Bronchial epithelial cell (primary cell): ENCODE data around the gene RIMS4. TPM values are rescaled to one million over a fixed set of nuclear protein-coding genes. Genes with fewer than 3 reads are reported as not detected.
A peak's percentile ranks its signal among the peaks of the same experiment; 100 is the strongest.

Source experiments
- DNase-seq: peaks from one replicate; pipeline ENCODE4 v3.0.0-alpha.2; 2010; ENCODE audit warnings: low read depth
- FAIRE-seq: peaks from 2 replicates; lab custom pipeline; 2011; peaks lifted over from hg19 to GRCh38; lab: Jason Lieb, UNC
- H3K27me3 ChIP-seq: 2 replicates; pipeline ENCODE4 v1.5.1; 2011; ENCODE audit warnings: low read length; ENCODE audit not compliant: control insufficient read depth, insufficient read depth
- H3K36me3 ChIP-seq: 2 replicates; pipeline ENCODE4 v1.5.1; 2011; ENCODE audit warnings: low read length; ENCODE audit not compliant: control insufficient read depth, insufficient read depth
- H3K4me3 ChIP-seq: 2 replicates; pipeline ENCODE4 v1.5.1; 2011; ENCODE audit warnings: mild to moderate bottlenecking, low read depth, low read length, control low read depth
- CTCF ChIP-seq: IDR thresholded peaks from 2 replicates; pipeline ENCODE4 v1.5.1; 2011; ENCODE audit warnings: mild to moderate bottlenecking, moderate library complexity, low read length, control low read depth, inconsistent platforms; ENCODE audit not compliant: insufficient read depth, severe bottlenecking
- total RNA-seq: library from RNA; depleted of rRNA; stranded (reverse); fragments of >200 nt; gene quantifications from 2 replicates; pipeline ENCODE4 v1.2.1, GENCODE V29; 2014

RIMS4 gene
- total RNA-seq, 1 donor from 2014 or later = not detected

- Histone ChIP-seq H3K36me3 (no peaks in the 10 kb centered on the region), H3K27me3 (peaks cover 23% of the 10 kb centered on the region), H3K4me3 (no peak overlapping the region)
- TF ChIP-seq CTCF = no peak
- FAIRE-seq (no peak), DNase-seq (no peak)
These were observed 54.2 kb downstream of the RIMS4 start for GRCh38 chr20:44756011-44756688.

GRCh38 chr20:44754554-44754953 lies 55.8 kb downstream of the RIMS4 start:
- Histone ChIP-seq H3K36me3 (no peaks in the 10 kb centered on the region), H3K27me3 (peaks cover 26% of the 10 kb centered on the region), H3K4me3 (no peak overlapping the region)
- DNase-seq (no peak), FAIRE-seq (no peak)
- no peak for TF ChIP-seq CTCF

GRCh38 chr20:44752099-44752931 lies 58.0 kb downstream of the RIMS4 start:
- no peaks in the 10 kb centered on the region for H3K36me3 ChIP-seq
- H3K4me3 ChIP-seq = no peak overlapping the region
- no peak for DNase-seq
- H3K27me3 ChIP-seq = peaks cover 36% of the 10 kb centered on the region
- no peak for TF ChIP-seq CTCF
- FAIRE-seq = no peak

DNA sequence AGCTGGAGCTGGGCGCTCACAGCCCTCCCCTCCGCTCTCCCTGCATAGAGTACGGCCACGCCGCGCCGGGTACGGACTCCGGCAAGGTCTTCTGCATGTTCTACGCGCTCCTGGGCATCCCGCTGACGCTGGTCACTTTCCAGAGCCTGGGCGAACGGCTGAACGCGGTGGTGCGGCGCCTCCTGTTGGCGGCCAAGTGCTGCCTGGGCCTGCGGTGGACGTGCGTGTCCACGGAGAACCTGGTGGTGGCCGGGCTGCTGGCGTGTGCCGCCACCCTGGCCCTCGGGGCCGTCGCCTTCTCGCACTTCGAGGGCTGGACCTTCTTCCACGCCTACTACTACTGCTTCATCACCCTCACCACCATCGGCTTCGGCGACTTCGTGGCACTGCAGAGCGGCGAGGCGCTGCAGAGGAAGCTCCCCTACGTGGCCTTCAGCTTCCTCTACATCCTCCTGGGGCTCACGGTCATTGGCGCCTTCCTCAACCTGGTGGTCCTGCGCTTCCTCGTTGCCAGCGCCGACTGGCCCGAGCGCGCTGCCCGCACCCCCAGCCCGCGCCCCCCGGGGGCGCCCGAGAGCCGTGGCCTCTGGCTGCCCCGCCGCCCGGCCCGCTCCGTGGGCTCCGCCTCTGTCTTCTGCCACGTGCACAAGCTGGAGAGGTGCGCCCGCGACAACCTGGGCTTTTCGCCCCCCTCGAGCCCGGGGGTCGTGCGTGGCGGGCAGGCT lies 60.1 kb downstream of the RIMS4 start:
- FAIRE-seq = no peak
- DNase-seq = no peak
- Histone ChIP-seq H3K4me3 (no peak overlapping the region), H3K36me3 (no peaks in the 10 kb centered on the region), H3K27me3 (peaks cover 45% of the 10 kb centered on the region)
- TF ChIP-seq CTCF = peak; percentile 12

DNA sequence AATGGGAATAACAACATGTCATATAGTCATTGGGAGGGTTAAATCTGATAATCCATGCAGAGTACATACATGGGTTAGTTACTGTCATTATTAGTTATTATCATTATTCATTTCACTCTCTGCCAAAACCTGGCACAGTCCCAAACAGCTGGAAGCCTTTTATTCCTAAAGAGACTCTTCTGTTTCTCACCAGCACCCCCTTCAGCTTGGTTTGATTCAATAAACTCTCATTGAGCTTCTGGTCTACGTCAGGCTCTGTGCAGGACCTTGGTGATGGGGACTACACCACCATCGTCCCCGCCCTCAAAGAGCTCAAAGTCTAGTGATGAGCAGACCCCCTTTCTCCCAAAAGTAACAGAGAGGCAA lies 62.4 kb downstream of the RIMS4 start:
- Histone ChIP-seq H3K4me3 (no peak overlapping the region), H3K27me3 (peaks cover 53% of the 10 kb centered on the region), H3K36me3 (no peaks in the 10 kb centered on the region)
- no peak for FAIRE-seq
- no peak for TF ChIP-seq CTCF
- no peak for DNase-seq
